ENCODE data around the gene TTLL5. TPM values are rescaled to one million over a fixed set of nuclear protein-coding genes. Genes with fewer than 3 reads are reported as not detected.

TTLL5 gene
- total and polyA plus RNA-seq, 2 donors (not counting 1 experiment from before 2014, with no cell fraction given), result 16.1 to 23.8 TPM

GRCh38 chr14:75875958-75876357 lies 214.9 kb downstream of the TTLL5 start:
- H3K9me3 ChIP-seq (ENCODE audit: control insufficient read depth, insufficient read depth, low read depth, low read length), result no peaks in the 10 kb centered on the region
- H3K9ac ChIP-seq (ENCODE audit: insufficient read depth, low read length), result no peak overlapping the region
- H3K36me3 ChIP-seq (ENCODE audit: control insufficient read depth, insufficient read depth, low read length), result no peaks in the 10 kb centered on the region
- no peaks in the 10 kb centered on the region for H4K20me1 ChIP-seq (ENCODE audit: control insufficient read depth, extremely low read depth, insufficient read depth, low read length)
- TF ChIP-seq CTCF (conservative IDR thresholded peaks at IDR 0.05 in 1 of 2, IDR thresholded peaks at IDR 0.05 in 1 of 2; ENCODE audit: low read depth in 1 of 2, low read length in 2 of 2) (no peak), EZH2 (IDR thresholded peaks at IDR 0.05; ENCODE audit: low read length, missing control alignments) (no peak)
- DNase-seq (ENCODE audit: low read depth in 2 of 2), result no peak
- H3K27me3 ChIP-seq (ENCODE audit: control insufficient read depth, insufficient read depth, low read length), result no peaks in the 10 kb centered on the region
- peaks cover 11% of the 10 kb centered on the region for H3K4me1 ChIP-seq (ENCODE audit: control insufficient read depth, extremely low read depth, insufficient read depth, low read length)
- no peak overlapping the region for H3K27ac ChIP-seq (ENCODE audit: insufficient read depth, low read length)
- no peak overlapping the region for H3K4me3 ChIP-seq (replicated peaks in 1 of 4; ENCODE audit: control extremely low read depth in 1 of 4, insufficient read depth in 1 of 4, low read depth in 3 of 4, low read length in 4 of 4)
- H3K4me2 ChIP-seq (ENCODE audit: extremely low read depth, insufficient read depth, low read length), result no peak overlapping the region
- no peak overlapping the region for H2AFZ ChIP-seq (ENCODE audit: low read length)
- H3K79me2 ChIP-seq (ENCODE audit: control insufficient read depth, insufficient read depth, low read length), result no peaks in the 10 kb centered on the region

GRCh38 chr14:75876530-75876929 lies 215.5 kb downstream of the TTLL5 start:
- no peaks in the 10 kb centered on the region for H3K36me3 ChIP-seq (ENCODE audit: control insufficient read depth, insufficient read depth, low read length)
- H3K9ac ChIP-seq (ENCODE audit: insufficient read depth, low read length), result no peak overlapping the region
- H3K4me2 ChIP-seq (ENCODE audit: extremely low read depth, insufficient read depth, low read length), result no peak overlapping the region
- TF ChIP-seq CTCF (conservative IDR thresholded peaks at IDR 0.05 in 1 of 2, IDR thresholded peaks at IDR 0.05 in 1 of 2; ENCODE audit: low read depth in 1 of 2, low read length in 2 of 2), result no peak
- TF ChIP-seq EZH2 (IDR thresholded peaks at IDR 0.05; ENCODE audit: low read length, missing control alignments), result no peak
- H3K27ac ChIP-seq (ENCODE audit: insufficient read depth, low read length), result no peak overlapping the region
- no peak overlapping the region for H3K4me3 ChIP-seq (replicated peaks in 1 of 4; ENCODE audit: control extremely low read depth in 1 of 4, insufficient read depth in 1 of 4, low read depth in 3 of 4, low read length in 4 of 4)
- H2AFZ ChIP-seq (ENCODE audit: low read length), result no peak overlapping the region
- H3K27me3 ChIP-seq (ENCODE audit: control insufficient read depth, insufficient read depth, low read length), result no peaks in the 10 kb centered on the region
- DNase-seq (ENCODE audit: low read depth in 2 of 2), result peak; percentile 53 to 62
- H4K20me1 ChIP-seq (ENCODE audit: control insufficient read depth, extremely low read depth, insufficient read depth, low read length), result no peaks in the 10 kb centered on the region
- peaks cover 11% of the 10 kb centered on the region for H3K4me1 ChIP-seq (ENCODE audit: control insufficient read depth, extremely low read depth, insufficient read depth, low read length)
- no peaks in the 10 kb centered on the region for H3K79me2 ChIP-seq (ENCODE audit: control insufficient read depth, insufficient read depth, low read length)
- no peaks in the 10 kb centered on the region for H3K9me3 ChIP-seq (ENCODE audit: control insufficient read depth, insufficient read depth, low read depth, low read length)

- H3K36me3 ChIP-seq (ENCODE audit: control insufficient read depth, insufficient read depth, low read length), result no peaks in the 10 kb centered on the region
- no peak overlapping the region for H2AFZ ChIP-seq (ENCODE audit: low read length)
- TF ChIP-seq CTCF (conservative IDR thresholded peaks at IDR 0.05 in 1 of 2, IDR thresholded peaks at IDR 0.05 in 1 of 2; ENCODE audit: low read depth in 1 of 2, low read length in 2 of 2), result no peak
- H3K4me3 ChIP-seq (replicated peaks in 1 of 4; ENCODE audit: control extremely low read depth in 1 of 4, insufficient read depth in 1 of 4, low read depth in 3 of 4, low read length in 4 of 4), result no peak overlapping the region
- no peak overlapping the region for H3K9ac ChIP-seq (ENCODE audit: insufficient read depth, low read length)
- no peaks in the 10 kb centered on the region for H3K27me3 ChIP-seq (ENCODE audit: control insufficient read depth, insufficient read depth, low read length)
- H4K20me1 ChIP-seq (ENCODE audit: control insufficient read depth, extremely low read depth, insufficient read depth, low read length), result no peaks in the 10 kb centered on the region
- no peaks in the 10 kb centered on the region for H3K9me3 ChIP-seq (ENCODE audit: control insufficient read depth, insufficient read depth, low read depth, low read length)
- H3K27ac ChIP-seq (ENCODE audit: insufficient read depth, low read length), result no peak overlapping the region
- H3K4me1 ChIP-seq (ENCODE audit: control insufficient read depth, extremely low read depth, insufficient read depth, low read length), result peaks cover 11% of the 10 kb centered on the region
- H3K4me2 ChIP-seq (ENCODE audit: extremely low read depth, insufficient read depth, low read length), result no peak overlapping the region
- no peaks in the 10 kb centered on the region for H3K79me2 ChIP-seq (ENCODE audit: control insufficient read depth, insufficient read depth, low read length)
- DNase-seq (ENCODE audit: low read depth in 2 of 2), result peak; percentile 98
These were observed 216.2 kb downstream of the TTLL5 start for GRCh38 chr14:75877292-75877691.
